Breast epithelium (tissue), 3 donors: ENCODE data around the gene HCN1.

ENCODE experiments used
- POLR2A ChIP-seq: fragments of 450-650 bp; IDR thresholded peaks from one replicate; pipeline ENCODE4 v1.6.1; 2016; ENCODE audit warnings: antibody characterized with exemption, mild to moderate bottlenecking, moderate library complexity
- POLR2AphosphoS5 ChIP-seq, 3 donors: sonication (generic); formaldehyde crosslinking; IDR thresholded peaks; one replicate each; pipeline ENCODE4 v1.6.1; 2017; ENCODE audit warnings: antibody characterized with exemption in 3 of 3
- TF ChIP-seq, protein P1 (sequence below), 3 donors: fragments of 450-650 bp; IDR thresholded peaks; one replicate each; pipeline ENCODE4 v1.5.1; 2016 to 2017; ENCODE audit warnings: antibody characterized with exemption in 3 of 3, mild to moderate bottlenecking in 3 of 3, moderate library complexity in 3 of 3

- TF ChIP-seq, protein P1, sequence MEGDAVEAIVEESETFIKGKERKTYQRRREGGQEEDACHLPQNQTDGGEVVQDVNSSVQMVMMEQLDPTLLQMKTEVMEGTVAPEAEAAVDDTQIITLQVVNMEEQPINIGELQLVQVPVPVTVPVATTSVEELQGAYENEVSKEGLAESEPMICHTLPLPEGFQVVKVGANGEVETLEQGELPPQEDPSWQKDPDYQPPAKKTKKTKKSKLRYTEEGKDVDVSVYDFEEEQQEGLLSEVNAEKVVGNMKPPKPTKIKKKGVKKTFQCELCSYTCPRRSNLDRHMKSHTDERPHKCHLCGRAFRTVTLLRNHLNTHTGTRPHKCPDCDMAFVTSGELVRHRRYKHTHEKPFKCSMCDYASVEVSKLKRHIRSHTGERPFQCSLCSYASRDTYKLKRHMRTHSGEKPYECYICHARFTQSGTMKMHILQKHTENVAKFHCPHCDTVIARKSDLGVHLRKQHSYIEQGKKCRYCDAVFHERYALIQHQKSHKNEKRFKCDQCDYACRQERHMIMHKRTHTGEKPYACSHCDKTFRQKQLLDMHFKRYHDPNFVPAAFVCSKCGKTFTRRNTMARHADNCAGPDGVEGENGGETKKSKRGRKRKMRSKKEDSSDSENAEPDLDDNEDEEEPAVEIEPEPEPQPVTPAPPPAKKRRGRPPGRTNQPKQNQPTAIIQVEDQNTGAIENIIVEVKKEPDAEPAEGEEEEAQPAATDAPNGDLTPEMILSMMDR (IDR thresholded peaks at IDR 0.05): no peak
- TF ChIP-seq POLR2AphosphoS5 (IDR thresholded peaks at IDR 0.05): no peak
- TF ChIP-seq POLR2A: no peak
These were observed 94.8 kb downstream of the HCN1 start for GRCh38 chr5:45601424-45601823.
